ENCODE measurements around the gene CRTC3.
A peak's percentile ranks its signal among the peaks of the same experiment; 100 is the strongest.

- no peak for TF ChIP-seq CTCF (IDR thresholded peaks at IDR 0.05)
- TF ChIP-seq POLR2A (IDR thresholded peaks at IDR 0.05): peak; percentile 15 to 65
These were observed at the start of gene CRTC3 for GRCh38 chr15:90529371-90530249.

All from Peyer's patch (tissue), 4 donors.